NT2/D1 (cell line): ENCODE results near the gene RFPL4AL1.

Experiments
- YY1 ChIP-seq: IDR thresholded peaks from 2 replicates; pipeline ENCODE4 v1.6.1; 2011; ENCODE audit not compliant: insufficient read length, insufficient read depth
- ZNF274 ChIP-seq: IDR thresholded peaks from 2 replicates; pipeline ENCODE4 v1.6.1; 2011; ENCODE audit warnings: mild to moderate bottlenecking, low read depth, low read length

DNA sequence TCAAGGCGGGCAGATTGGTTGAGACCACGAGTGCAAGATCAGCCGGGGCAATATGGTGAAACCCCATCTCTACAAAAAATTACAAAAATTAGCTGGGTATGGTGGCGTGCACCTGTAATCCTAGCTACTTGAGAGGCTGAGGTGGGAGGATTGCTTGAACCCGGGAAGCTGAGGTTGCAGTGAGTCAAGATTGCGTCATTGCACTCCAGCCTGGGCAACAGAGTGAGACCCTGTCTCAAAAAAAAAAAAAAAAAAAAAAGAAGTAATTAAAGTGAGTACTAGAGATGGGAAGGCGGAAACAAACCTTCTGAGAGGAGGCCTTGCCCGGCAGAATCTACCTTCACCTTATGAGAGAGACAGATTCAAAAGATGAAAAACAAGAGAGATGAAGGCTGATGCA lies 45.4 kb upstream of the RFPL4AL1 start:
- no peak for TF ChIP-seq ZNF274
- no peak for TF ChIP-seq YY1
